ENCODE data around the gene HDAC6. TPM values are rescaled to one million over a fixed set of nuclear protein-coding genes. Genes with fewer than 3 reads are reported as not detected.

HDAC6 gene
- total and polyA plus RNA-seq, 7 donors: 21.8 to 47.1 (median 31.8) TPM

DNA sequence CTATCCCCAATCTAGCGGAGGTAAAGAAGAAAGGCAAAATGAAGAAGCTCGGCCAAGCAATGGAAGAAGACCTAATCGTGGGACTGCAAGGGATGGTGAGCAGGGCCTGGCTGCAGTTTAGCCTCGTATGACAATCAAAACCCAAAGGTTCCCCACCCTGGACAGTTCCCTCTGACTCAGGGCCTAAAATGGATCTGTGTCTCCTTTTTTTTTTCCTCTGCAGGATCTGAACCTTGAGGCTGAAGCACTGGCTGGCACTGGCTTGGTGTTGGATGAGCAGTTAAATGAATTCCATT lies 986 bp downstream of the HDAC6 start:
- TF ChIP-seq, protein P1, sequence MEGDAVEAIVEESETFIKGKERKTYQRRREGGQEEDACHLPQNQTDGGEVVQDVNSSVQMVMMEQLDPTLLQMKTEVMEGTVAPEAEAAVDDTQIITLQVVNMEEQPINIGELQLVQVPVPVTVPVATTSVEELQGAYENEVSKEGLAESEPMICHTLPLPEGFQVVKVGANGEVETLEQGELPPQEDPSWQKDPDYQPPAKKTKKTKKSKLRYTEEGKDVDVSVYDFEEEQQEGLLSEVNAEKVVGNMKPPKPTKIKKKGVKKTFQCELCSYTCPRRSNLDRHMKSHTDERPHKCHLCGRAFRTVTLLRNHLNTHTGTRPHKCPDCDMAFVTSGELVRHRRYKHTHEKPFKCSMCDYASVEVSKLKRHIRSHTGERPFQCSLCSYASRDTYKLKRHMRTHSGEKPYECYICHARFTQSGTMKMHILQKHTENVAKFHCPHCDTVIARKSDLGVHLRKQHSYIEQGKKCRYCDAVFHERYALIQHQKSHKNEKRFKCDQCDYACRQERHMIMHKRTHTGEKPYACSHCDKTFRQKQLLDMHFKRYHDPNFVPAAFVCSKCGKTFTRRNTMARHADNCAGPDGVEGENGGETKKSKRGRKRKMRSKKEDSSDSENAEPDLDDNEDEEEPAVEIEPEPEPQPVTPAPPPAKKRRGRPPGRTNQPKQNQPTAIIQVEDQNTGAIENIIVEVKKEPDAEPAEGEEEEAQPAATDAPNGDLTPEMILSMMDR (IDR thresholded peaks at IDR 0.05): no peak
- Histone ChIP-seq H3K4me3 (peak overlapping the region; percentile 74), H3K4me1 (no peaks in the 10 kb centered on the region), H3K9me3 (no peaks in the 10 kb centered on the region), H3K27me3 (ENCODE audit: insufficient read depth in 3 of 3, low read length in 2 of 3) (no peaks in the 10 kb centered on the region), H3K36me3 (ENCODE audit: insufficient read depth in 1 of 2, low read depth in 1 of 2) (peaks cover 3 to 30% of the 10 kb centered on the region in 2 donors), H3K27ac (peak overlapping the region; percentile 93)
- WGBS, 3 donors: 44 to 66% (median 56%) methylated on average over 4 of the region's 4 CpGs
- no peak for ATAC-seq
- no peak for DNase-seq
- intact Hi-C loops (cut with DNase I): loop anchor here in 1 of 2 donors (10.0 kb wide), 1 partner anchor 128 kb away; no protein-coding TSS in a partner anchor

DNA sequence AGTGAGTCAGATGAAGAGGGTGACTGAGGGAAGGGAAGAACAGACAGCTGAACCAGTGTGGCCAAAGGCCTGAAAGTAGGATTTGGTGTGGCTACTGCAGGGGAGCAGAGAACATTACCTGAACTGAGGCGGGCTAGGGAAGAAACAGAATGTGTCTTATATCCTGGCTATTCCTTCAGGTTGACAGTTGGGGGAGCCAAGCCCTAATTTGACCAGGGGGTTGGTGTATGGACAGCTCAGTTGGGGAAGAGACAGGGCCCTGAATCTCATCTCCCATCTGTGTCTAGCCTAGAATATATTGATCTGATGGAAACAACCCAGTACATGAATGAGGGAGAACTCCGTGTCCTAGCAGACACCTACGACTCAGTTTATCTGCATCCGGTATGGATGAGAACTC lies 4.2 kb downstream of the HDAC6 start:
- no peaks in the 10 kb centered on the region for H3K9me3 ChIP-seq
- no peak overlapping the region for H3K4me3 ChIP-seq
- H3K36me3 ChIP-seq (ENCODE audit: insufficient read depth in 1 of 2, low read depth in 1 of 2): peaks cover 3 to 43% of the 10 kb centered on the region in 2 donors
- WGBS, 3 donors: 84 to 97% (median 93%) methylated on average over 3 to 4 of the region's 4 CpGs
- ATAC-seq (no peak), DNase-seq (no peak)
- intact Hi-C loops (cut with DNase I): loop anchor here in 1 of 2 donors (10.0 kb wide), 1 partner anchor 131 kb away; no protein-coding TSS in a partner anchor
- H3K27me3 ChIP-seq (ENCODE audit: insufficient read depth in 3 of 3, low read length in 2 of 3): no peaks in the 10 kb centered on the region
- H3K27ac ChIP-seq: no peak overlapping the region
- no peaks in the 10 kb centered on the region for H3K4me1 ChIP-seq
- TF ChIP-seq, protein P1 (IDR thresholded peaks at IDR 0.05): no peak

DNA sequence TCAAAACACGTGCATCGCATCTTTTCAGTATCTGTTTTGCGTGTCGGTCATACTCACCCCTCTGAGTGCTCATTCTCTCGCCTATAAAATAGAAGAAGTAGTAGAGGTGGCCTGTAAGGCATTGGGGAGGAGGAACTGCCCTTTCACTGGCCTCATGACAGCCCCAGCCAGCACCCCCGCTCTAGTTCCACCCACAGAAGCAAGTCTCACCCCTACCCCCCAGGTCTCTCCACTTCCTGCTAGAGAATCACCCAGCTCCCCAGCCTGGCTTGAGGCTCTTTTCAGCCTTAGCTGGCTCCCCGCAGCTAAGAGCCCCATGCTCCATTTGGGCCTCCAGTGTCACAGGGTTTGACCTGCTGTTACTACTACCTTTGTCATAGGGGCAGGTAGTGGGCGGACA lies 11.8 kb downstream of the HDAC6 start:
- H3K9me3 ChIP-seq: no peaks in the 10 kb centered on the region
- peaks cover 0 to 56% of the 10 kb centered on the region in 2 donors for H3K36me3 ChIP-seq (ENCODE audit: insufficient read depth in 1 of 2, low read depth in 1 of 2)
- no peak for ATAC-seq
- no peaks in the 10 kb centered on the region for H3K4me1 ChIP-seq
- H3K27me3 ChIP-seq (ENCODE audit: insufficient read depth in 3 of 3, low read length in 2 of 3): peaks cover 0 to 3% (median 0%) of the 10 kb centered on the region in 3 donors
- no peak overlapping the region for H3K4me3 ChIP-seq
- no peak for DNase-seq
- TF ChIP-seq, protein P1 (IDR thresholded peaks at IDR 0.05): no peak
- no peak overlapping the region for H3K27ac ChIP-seq
- 91 to 97% (median 96%) methylated on average over 8 of the region's 8 CpGs for WGBS, 3 donors
- intact Hi-C loops (cut with DNase I): no loop called here

DNA sequence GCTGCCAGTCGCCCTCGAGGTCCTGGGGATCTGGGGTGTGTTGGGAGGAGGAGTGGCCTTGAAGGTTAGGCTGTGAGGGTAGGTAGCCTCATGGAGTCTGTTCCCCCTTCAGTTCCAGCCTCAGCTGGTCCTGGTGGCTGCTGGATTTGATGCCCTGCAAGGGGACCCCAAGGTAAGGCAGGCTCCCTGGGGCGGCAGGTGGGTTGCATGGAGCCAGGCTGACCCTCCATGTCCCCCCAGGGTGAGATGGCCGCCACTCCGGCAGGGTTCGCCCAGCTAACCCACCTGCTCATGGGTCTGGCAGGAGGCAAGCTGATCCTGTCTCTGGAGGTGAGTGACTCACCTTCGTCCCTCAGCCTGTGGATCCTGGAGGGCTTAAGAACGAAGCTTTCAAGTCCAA lies 12.9 kb downstream of the HDAC6 start:
- peaks cover 0 to 3% (median 0%) of the 10 kb centered on the region in 3 donors for H3K27me3 ChIP-seq (ENCODE audit: insufficient read depth in 3 of 3, low read length in 2 of 3)
- intact Hi-C loops (cut with DNase I): no loop called here
- H3K27ac ChIP-seq: no peak overlapping the region
- DNase-seq (no peak), ATAC-seq (no peak)
- peaks cover 0 to 61% of the 10 kb centered on the region in 2 donors for H3K36me3 ChIP-seq (ENCODE audit: insufficient read depth in 1 of 2, low read depth in 1 of 2)
- no peak overlapping the region for H3K4me3 ChIP-seq
- TF ChIP-seq, protein P1 (IDR thresholded peaks at IDR 0.05): no peak
- 87 to 95% (median 92%) methylated on average over 4 to 8 of the region's 8 CpGs for WGBS, 3 donors
- H3K4me1 ChIP-seq: no peaks in the 10 kb centered on the region
- H3K9me3 ChIP-seq: no peaks in the 10 kb centered on the region

DNA sequence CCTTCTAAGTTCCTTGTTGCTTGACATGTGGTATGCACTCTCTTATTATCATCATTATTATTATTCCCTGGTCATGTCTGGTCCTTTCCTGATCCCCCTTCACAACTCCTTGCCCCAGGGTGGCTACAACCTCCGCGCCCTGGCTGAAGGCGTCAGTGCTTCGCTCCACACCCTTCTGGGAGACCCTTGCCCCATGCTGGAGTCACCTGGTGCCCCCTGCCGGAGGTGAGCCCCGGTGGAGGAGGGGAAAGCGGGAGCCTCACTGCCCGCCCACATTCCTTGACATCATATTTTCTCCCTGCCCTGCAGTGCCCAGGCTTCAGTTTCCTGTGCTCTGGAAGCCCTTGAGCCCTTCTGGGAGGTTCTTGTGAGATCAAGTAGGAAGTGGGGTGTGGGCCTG lies 13.4 kb downstream of the HDAC6 start:
- no peak overlapping the region for H3K27ac ChIP-seq
- WGBS, 3 donors: 86 to 91% (median 88%) methylated on average over 8 of the region's 8 CpGs
- H3K4me3 ChIP-seq: no peak overlapping the region
- no peaks in the 10 kb centered on the region for H3K4me1 ChIP-seq
- TF ChIP-seq, protein P1 (IDR thresholded peaks at IDR 0.05): no peak
- DNase-seq: no peak
- no peak for ATAC-seq
- peaks cover 0 to 3% (median 0%) of the 10 kb centered on the region in 3 donors for H3K27me3 ChIP-seq (ENCODE audit: insufficient read depth in 3 of 3, low read length in 2 of 3)
- H3K9me3 ChIP-seq: no peaks in the 10 kb centered on the region
- peaks cover 0 to 58% of the 10 kb centered on the region in 2 donors for H3K36me3 ChIP-seq (ENCODE audit: insufficient read depth in 1 of 2, low read depth in 1 of 2)
- intact Hi-C loops (cut with DNase I): no loop called here
